ENCODE data around the gene CORO2B.

CORO2B gene

GRCh38 chr15:68769702-68770101 lies 190.9 kb downstream of the CORO2B start:
- no peak for DNase-seq (ENCODE audit: low read depth in 2 of 2)

DNA sequence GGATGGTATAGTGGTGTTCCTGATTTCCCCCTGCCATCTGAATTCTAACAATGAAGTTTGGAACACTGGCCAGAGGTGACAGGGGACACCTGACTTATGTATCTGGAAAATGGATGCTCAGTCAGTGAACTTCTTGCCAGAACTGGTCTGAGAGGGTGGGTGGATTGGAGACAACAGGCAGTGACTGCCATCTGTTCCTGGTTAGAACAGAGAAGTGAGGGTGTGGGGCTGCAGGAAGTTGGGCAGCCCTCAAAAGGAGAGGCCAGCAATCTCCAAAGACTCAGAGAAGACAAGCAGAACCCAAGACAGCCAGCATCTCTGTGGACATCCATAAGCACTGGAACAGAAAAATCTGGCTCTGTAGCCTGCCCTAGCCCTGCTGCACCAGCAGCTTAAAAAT lies 191.4 kb downstream of the CORO2B start:
- no peak for DNase-seq (ENCODE audit: low read depth in 2 of 2)

- DNase-seq (ENCODE audit: low read depth in 2 of 2) = no peak
Measured at GRCh38 chr15:68773036-68773435, 194.2 kb downstream of the CORO2B start.

GRCh38 chr15:68774120-68774519 lies 195.3 kb downstream of the CORO2B start:
- no peak for DNase-seq (ENCODE audit: low read depth in 2 of 2)

GRCh38 chr15:68774521-68775235 lies 195.9 kb downstream of the CORO2B start:
- no peak for DNase-seq (ENCODE audit: low read depth in 2 of 2)

DNA sequence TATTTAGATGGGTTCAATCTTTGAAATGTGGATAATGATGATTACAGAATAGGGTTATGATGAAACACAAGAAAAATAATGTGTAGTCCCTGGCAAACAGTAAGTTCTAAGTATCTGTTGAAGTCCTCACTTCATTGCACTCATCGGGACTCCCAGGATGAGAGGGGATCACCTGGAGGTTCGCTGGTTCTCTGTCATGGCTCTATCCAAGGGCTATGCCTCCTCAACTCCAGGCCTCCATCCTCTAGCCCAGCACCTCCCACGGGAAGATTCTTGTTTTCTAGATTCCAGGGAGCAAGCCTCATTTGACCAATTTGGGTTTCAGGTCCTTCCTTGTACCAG lies 196.4 kb downstream of the CORO2B start:
- DNase-seq (ENCODE audit: low read depth in 2 of 2) = no peak

DNA sequence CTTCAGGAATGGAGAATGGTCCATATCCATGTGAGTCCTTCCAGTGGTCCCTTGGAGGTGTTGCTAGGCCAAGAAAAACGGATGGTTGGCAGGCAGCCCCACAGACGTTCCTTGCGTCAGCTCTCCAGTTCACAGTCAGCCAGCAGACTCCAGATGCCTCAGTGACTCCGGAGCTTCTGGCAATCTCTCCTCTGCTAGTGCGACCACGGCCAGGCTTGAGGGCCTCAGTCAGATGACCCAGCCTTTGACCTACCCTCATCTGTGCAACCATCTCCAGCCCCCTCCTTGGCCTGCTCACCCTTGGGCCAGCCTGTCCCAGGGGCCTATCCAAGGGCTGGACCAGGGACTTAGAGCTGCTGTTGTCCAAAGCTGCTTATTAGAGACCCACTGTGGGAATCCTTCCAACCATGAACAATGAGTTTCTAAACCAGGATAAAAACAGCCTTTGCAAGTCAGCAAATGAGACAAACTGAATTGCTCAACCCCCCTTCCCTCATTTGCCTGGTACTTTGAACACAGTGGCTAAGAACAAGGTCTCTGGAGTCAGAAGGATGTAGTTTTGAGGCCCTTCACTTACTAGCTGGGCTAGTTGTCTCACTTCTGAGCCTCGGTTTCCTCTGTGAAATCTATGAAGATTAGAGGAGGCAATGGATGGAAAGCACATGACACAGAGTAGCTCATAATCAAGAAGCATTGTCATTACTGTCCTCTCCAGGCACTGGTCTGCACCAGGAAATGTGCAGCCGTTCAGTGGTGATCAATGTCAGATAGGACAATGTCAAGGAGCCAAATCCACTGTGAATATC lies 197.1 kb downstream of the CORO2B start:
- no peak for DNase-seq (ENCODE audit: low read depth in 2 of 2)

DNA sequence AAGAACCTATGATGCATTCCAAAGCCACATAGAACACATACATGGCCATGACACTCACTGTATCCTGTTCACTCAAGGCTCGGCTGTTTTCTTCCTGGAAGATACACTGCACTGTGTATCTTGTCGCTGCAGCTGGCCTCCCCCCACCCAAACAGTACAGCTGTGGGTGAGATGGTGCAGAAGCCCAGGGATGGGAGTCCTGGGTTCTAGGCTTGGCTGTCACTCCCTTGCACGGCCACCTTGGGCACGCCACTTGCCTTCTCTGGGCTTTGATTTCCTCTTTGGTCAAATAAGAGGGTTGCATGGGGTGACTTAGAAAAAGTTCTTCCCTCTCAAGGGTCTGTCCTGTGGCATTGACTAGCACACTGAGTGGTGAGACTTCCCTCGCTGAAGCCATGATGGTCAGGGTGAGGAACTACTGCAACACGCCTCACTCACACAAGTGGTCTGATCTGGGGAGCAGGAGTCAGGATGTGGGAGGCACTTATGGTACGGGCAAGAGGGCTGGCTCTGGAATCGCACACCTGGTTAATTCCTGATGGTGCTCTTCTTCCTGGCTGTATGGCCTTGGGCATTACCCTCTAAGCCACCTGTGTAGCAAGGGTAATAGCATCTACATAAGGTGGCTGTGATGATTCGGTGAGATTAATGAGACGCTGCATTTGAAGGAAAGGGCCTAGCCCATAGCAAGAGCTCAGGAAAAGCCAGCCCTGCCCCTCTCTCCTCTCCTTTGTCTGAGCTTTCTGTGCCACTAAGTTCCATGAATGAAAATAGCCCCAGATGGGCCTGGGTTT lies 197.9 kb downstream of the CORO2B start:
- DNase-seq (ENCODE audit: low read depth in 2 of 2) = no peak
